HEK293 (cell line): ENCODE results near the gene CRYBA4.

Experiments
- AEBP2 ChIP-seq: fragments of 450-650 bp; formaldehyde crosslinking; IDR thresholded peaks from 2 replicates; pipeline ENCODE4 v1.5.1; 2016; ENCODE audit warnings: missing biosample characterization, missing genetic modification characterization, borderline replicate concordance
- GLI2 ChIP-seq: fragments of 450-650 bp; formaldehyde crosslinking; IDR thresholded peaks from 2 replicates; pipeline ENCODE4; 2017; ENCODE audit warnings: missing biosample characterization, missing genetic modification characterization, low read depth, borderline replicate concordance
- GLIS2 ChIP-seq: fragments of 450-650 bp; formaldehyde crosslinking; IDR thresholded peaks from 2 replicates; pipeline ENCODE4 v1.5.1; 2016; ENCODE audit warnings: missing biosample characterization, missing genetic modification characterization
- HIC1 ChIP-seq: fragments of 450-650 bp; formaldehyde crosslinking; IDR thresholded peaks from 2 replicates; pipeline ENCODE4 v1.5.1; 2016; ENCODE audit warnings: missing biosample characterization, missing genetic modification characterization
- KLF8 ChIP-seq: fragments of 450-650 bp; formaldehyde crosslinking; IDR thresholded peaks from 2 replicates; pipeline ENCODE4 v1.5.1; 2016; ENCODE audit warnings: missing biosample characterization, missing genetic modification characterization
- SETDB1 ChIP-seq: IDR thresholded peaks from one replicate; pipeline ENCODE4 v1.6.1; 2017; ENCODE audit warnings: mild to moderate bottlenecking, low read length, moderate library complexity, mixed read lengths; ENCODE audit not compliant: insufficient read length
- SP7 ChIP-seq: fragments of 450-650 bp; formaldehyde crosslinking; IDR thresholded peaks from 2 replicates; pipeline ENCODE4 v1.5.1; 2016; ENCODE audit warnings: missing biosample characterization, missing genetic modification characterization
- ZBTB17 ChIP-seq: fragments of 450-650 bp; formaldehyde crosslinking; IDR thresholded peaks from 2 replicates; pipeline ENCODE4 v1.5.1; 2016; ENCODE audit warnings: missing biosample characterization, missing genetic modification characterization
- ZBTB21 ChIP-seq: fragments of 450-650 bp; formaldehyde crosslinking; IDR thresholded peaks from 2 replicates; pipeline ENCODE4 v1.5.1; 2017; ENCODE audit warnings: missing biosample characterization, missing genetic modification characterization
- ZBTB8A ChIP-seq: fragments of 450-650 bp; formaldehyde crosslinking; IDR thresholded peaks from 2 replicates; pipeline ENCODE4 v1.5.1; 2016; ENCODE audit warnings: missing biosample characterization, missing genetic modification characterization
- ZIC2 ChIP-seq: fragments of 450-650 bp; formaldehyde crosslinking; IDR thresholded peaks from 2 replicates; pipeline ENCODE4 v1.5.1; 2016; ENCODE audit warnings: missing biosample characterization, missing genetic modification characterization
- ZNF112 ChIP-seq: fragments of 450-650 bp; formaldehyde crosslinking; IDR thresholded peaks from 2 replicates; pipeline ENCODE4 v1.5.0; 2017; ENCODE audit warnings: missing biosample characterization, missing genetic modification characterization
- ZNF175 ChIP-seq: fragments of 450-650 bp; formaldehyde crosslinking; IDR thresholded peaks from 2 replicates; pipeline ENCODE4 v1.5.1; 2016; ENCODE audit warnings: missing biosample characterization, missing genetic modification characterization
- ZNF302 ChIP-seq: fragments of 450-650 bp; formaldehyde crosslinking; IDR thresholded peaks from 2 replicates; pipeline ENCODE4 v1.5.1; 2016; ENCODE audit warnings: missing biosample characterization, missing genetic modification characterization, low read depth
- ZNF324 ChIP-seq: fragments of 450-650 bp; formaldehyde crosslinking; IDR thresholded peaks from 2 replicates; pipeline ENCODE4 v1.5.1; 2016; ENCODE audit warnings: missing biosample characterization, missing genetic modification characterization
- ZNF398 ChIP-seq: fragments of 450-650 bp; formaldehyde crosslinking; IDR thresholded peaks from 2 replicates; pipeline ENCODE4 v1.5.1; 2017; ENCODE audit warnings: missing biosample characterization, missing genetic modification characterization
- ZNF416 ChIP-seq: fragments of 450-650 bp; formaldehyde crosslinking; IDR thresholded peaks from 2 replicates; pipeline ENCODE4 v1.5.1; 2016; ENCODE audit warnings: missing biosample characterization, missing genetic modification characterization
- ZNF529 ChIP-seq: fragments of 450-650 bp; formaldehyde crosslinking; IDR thresholded peaks from 2 replicates; pipeline ENCODE4 v1.5.1; 2017; ENCODE audit warnings: missing genetic modification characterization, missing biosample characterization; ENCODE audit not compliant: insufficient replicate concordance
- ZNF549 ChIP-seq: fragments of 450-650 bp; IDR thresholded peaks from 2 replicates; pipeline ENCODE4 v1.5.1; 2018; ENCODE audit warnings: missing biosample characterization, missing genetic modification characterization, mild to moderate bottlenecking, inconsistent platforms, moderate library complexity
- ZNF664 ChIP-seq: fragments of 450-650 bp; formaldehyde crosslinking; IDR thresholded peaks from 2 replicates; pipeline ENCODE4 v1.5.1; 2016; ENCODE audit warnings: missing biosample characterization, missing genetic modification characterization
- ZNF670 ChIP-seq: fragments of 450-650 bp; formaldehyde crosslinking; IDR thresholded peaks from 2 replicates; pipeline ENCODE4 v1.5.1; 2016; ENCODE audit warnings: missing biosample characterization, missing genetic modification characterization, low read depth
- ZNF701 ChIP-seq: fragments of 450-650 bp; formaldehyde crosslinking; IDR thresholded peaks from 2 replicates; pipeline ENCODE4 v1.5.1; 2016; ENCODE audit warnings: missing biosample characterization, missing genetic modification characterization
- TF ChIP-seq, protein P1 (sequence below): fragments of 450-650 bp; formaldehyde crosslinking; optimal IDR thresholded peaks from 2 replicates; pipeline ENCODE3; 2016; ENCODE audit warnings: missing biosample characterization, mild to moderate bottlenecking, missing genetic modification characterization
- TF ChIP-seq, protein P2 (sequence below): fragments of 450-650 bp; formaldehyde crosslinking; IDR thresholded peaks from 2 replicates; pipeline ENCODE4 v1.5.1; 2016; ENCODE audit warnings: missing biosample characterization, missing genetic modification characterization
- TF ChIP-seq, protein P3 (sequence below): fragments of 450-650 bp; formaldehyde crosslinking; IDR thresholded peaks from 2 replicates; pipeline ENCODE4 v1.5.1; 2016; ENCODE audit warnings: missing biosample characterization, missing genetic modification characterization, borderline replicate concordance
- TF ChIP-seq, protein P4 (sequence below): fragments of 450-650 bp; formaldehyde crosslinking; IDR thresholded peaks from 2 replicates; pipeline ENCODE4 v1.5.1; 2016; ENCODE audit warnings: missing biosample characterization, missing genetic modification characterization

The CRYBA4 gene

GRCh38 chr22:26672590-26673468, 51.1 kb downstream of the CRYBA4 start (continued):
- TF ChIP-seq, protein P1, sequence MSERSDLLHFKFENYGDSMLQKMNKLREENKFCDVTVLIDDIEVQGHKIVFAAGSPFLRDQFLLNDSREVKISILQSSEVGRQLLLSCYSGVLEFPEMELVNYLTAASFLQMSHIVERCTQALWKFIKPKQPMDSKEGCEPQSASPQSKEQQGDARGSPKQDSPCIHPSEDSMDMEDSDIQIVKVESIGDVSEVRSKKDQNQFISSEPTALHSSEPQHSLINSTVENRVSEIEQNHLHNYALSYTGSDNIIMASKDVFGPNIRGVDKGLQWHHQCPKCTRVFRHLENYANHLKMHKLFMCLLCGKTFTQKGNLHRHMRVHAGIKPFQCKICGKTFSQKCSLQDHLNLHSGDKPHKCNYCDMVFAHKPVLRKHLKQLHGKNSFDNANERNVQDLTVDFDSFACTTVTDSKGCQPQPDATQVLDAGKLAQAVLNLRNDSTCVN = no peak
- TF ChIP-seq KLF8 (peak; percentile 78; the same call in 1 of the 2 replicates), GLIS2 (tag by site-specific recombination) (peak; percentile 82), AEBP2 (tag by site-specific recombination) (no peak), ZNF664 (tag by site-specific recombination) (no peak), ZBTB17 (tag by site-specific recombination) (no peak), ZNF175 (no peak), ZBTB21 (tag by site-specific recombination) (peak; percentile 34; the same call in 1 of the 2 replicates), ZNF324 (no peak), ZNF112 (tag by site-specific recombination) (no peak), ZNF416 (no peak), ZNF302 (tag by site-specific recombination) (no peak), ZNF549 (tag by site-specific recombination) (no peak), ZNF701 (tag by site-specific recombination) (no peak), ZNF398 (tag by site-specific recombination) (peak; percentile 80), HIC1 (tag by site-specific recombination) (no peak; the same call in 1 of the 2 replicates), GLI2 (no peak), ZNF529 (tag by site-specific recombination) (no peak), ZNF670 (tag by site-specific recombination) (no peak), ZBTB8A (tag by site-specific recombination) (peak; percentile 33; the same call in 1 of the 2 replicates), ZIC2 (tag by site-specific recombination) (no peak), SETDB1 (peak; percentile 26), SP7 (tag by site-specific recombination) (peak; percentile 28; the same call in 1 of the 2 replicates)
- TF ChIP-seq, protein P2, sequence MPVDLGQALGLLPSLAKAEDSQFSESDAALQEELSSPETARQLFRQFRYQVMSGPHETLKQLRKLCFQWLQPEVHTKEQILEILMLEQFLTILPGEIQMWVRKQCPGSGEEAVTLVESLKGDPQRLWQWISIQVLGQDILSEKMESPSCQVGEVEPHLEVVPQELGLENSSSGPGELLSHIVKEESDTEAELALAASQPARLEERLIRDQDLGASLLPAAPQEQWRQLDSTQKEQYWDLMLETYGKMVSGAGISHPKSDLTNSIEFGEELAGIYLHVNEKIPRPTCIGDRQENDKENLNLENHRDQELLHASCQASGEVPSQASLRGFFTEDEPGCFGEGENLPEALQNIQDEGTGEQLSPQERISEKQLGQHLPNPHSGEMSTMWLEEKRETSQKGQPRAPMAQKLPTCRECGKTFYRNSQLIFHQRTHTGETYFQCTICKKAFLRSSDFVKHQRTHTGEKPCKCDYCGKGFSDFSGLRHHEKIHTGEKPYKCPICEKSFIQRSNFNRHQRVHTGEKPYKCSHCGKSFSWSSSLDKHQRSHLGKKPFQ (tag by site-specific recombination) = no peak
- TF ChIP-seq, protein P3, sequence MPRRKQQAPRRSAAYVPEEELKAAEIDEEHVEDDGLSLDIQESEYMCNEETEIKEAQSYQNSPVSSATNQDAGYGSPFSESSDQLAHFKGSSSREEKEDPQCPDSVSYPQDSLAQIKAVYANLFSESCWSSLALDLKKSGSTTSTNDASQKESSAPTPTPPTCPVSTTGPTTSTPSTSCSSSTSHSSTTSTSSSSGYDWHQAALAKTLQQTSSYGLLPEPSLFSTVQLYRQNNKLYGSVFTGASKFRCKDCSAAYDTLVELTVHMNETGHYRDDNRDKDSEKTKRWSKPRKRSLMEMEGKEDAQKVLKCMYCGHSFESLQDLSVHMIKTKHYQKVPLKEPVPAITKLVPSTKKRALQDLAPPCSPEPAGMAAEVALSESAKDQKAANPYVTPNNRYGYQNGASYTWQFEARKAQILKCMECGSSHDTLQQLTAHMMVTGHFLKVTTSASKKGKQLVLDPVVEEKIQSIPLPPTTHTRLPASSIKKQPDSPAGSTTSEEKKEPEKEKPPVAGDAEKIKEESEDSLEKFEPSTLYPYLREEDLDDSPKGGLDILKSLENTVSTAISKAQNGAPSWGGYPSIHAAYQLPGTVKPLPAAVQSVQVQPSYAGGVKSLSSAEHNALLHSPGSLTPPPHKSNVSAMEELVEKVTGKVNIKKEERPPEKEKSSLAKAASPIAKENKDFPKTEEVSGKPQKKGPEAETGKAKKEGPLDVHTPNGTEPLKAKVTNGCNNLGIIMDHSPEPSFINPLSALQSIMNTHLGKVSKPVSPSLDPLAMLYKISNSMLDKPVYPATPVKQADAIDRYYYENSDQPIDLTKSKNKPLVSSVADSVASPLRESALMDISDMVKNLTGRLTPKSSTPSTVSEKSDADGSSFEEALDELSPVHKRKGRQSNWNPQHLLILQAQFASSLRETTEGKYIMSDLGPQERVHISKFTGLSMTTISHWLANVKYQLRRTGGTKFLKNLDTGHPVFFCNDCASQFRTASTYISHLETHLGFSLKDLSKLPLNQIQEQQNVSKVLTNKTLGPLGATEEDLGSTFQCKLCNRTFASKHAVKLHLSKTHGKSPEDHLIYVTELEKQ (tag by site-specific recombination) = no peak
- TF ChIP-seq, protein P4, sequence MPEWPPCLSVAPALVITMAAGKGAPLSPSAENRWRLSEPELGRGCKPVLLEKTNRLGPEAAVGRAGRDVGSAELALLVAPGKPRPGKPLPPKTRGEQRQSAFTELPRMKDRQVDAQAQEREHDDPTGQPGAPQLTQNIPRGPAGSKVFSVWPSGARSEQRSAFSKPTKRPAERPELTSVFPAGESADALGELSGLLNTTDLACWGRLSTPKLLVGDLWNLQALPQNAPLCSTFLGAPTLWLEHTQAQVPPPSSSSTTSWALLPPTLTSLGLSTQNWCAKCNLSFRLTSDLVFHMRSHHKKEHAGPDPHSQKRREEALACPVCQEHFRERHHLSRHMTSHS = no peak
